Left ventricle myocardium superior (tissue), 1 donor: Measurements from ENCODE around the gene PANK3. TPM values are rescaled to one million over a fixed set of nuclear protein-coding genes. Genes with fewer than 3 reads are reported as not detected.
"Not testable (repeated sequence)": the region's sequence is repeated elsewhere in the genome, so short reads cannot be mapped to it uniquely, and the experiment has no call there.

Experiments
- ATAC-seq: fragments of 200-7000 bp; cut with Tn5 transposase; one replicate; pipeline ENCODE4 v1.9.1; 2020; ENCODE audit warnings: mild to moderate bottlenecking, moderate library complexity
- DNase-seq: peaks from one replicate; pipeline ENCODE4 v3.0.0-alpha.2; 2020
- intact Hi-C: fragments of 100-400 bp; cut with micrococcal nuclease; formaldehyde crosslinking; loops from one replicate; pipeline ENCODE4 v1.11.0; 2022
- total RNA-seq: library from RNA; stranded (reverse); fragmentation: NEBNext Ultra II Directional; extraction: Animal tissue kit (Norgen Biotek cat#: 25700); gene quantifications from one replicate; pipeline ENCODE4 v1.2.1, GENCODE V29; 2021
- donor health status: DM: no; HTN: yes; CAD: no; lungs with severe emphysema.

Gene PANK3
- total RNA-seq, 1 donor from 2014 or later: 24.4 TPM

DNA sequence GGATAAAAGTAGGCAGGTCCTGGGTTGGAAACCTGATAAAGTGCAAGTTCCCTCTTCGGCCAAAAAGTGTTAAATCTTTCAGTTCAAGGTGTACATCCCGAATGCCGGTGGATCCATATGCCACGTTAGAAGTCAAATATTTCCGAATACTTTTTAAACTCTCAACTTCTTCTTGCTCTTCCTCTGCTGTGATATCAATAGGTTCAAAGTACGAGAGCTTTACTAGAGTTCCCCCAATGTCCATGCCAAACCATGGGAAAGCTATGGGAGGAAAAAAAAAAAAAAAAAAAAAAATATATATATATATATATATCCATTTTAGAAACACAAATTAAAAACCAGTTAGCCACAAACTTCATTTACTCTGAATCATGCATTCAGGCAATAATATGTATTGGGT is 10.4 kb downstream of the PANK3 start:
- DNase-seq: no peak
- intact Hi-C loops: no loop called here
- ATAC-seq: no peak

- DNase-seq (no peak), ATAC-seq (no peak)
- intact Hi-C loops: no loop called here
These were observed 15.2 kb downstream of the PANK3 start for GRCh38 chr5:168563959-168564358.

- no peak for ATAC-seq
- no peak for DNase-seq
- intact Hi-C loops: no loop called here
These were observed 16.9 kb downstream of the PANK3 start for GRCh38 chr5:168562279-168562678.

DNA sequence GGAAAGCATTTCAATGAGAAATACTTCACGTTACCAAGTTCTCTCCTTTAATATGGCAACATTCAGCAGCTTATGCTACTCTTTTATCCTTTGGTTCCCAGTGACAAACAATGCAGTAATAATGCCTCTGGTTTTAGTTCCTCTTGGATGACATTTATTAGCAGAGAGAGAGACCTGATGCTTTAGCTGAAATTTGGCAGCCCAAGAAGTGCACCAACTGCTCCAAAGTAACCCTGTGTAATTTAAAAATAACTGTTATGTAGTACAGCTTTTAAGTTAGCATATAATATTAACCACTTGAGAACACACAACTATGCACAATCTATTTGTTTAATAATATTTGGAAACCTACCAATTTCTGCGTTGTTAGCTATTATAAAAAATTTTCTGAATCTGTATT is 21.8 kb downstream of the PANK3 start:
- ATAC-seq (peak; percentile 72), DNase-seq (no peak)
- intact Hi-C loops: no loop called here

GRCh38 chr5:168553377-168554130 is 25.6 kb downstream of the PANK3 start:
- ATAC-seq (no peak), DNase-seq (no peak)
- intact Hi-C loops: no loop called here

GRCh38 chr5:168552146-168552545 is 27.0 kb downstream of the PANK3 start:
- no peak for DNase-seq
- intact Hi-C loops: no loop called here
- peak; percentile 88 for ATAC-seq

- no peak for DNase-seq
- no peak for ATAC-seq
- intact Hi-C loops: no loop called here
These were observed 28.5 kb downstream of the PANK3 start for GRCh38 chr5:168550656-168551055.

- no peak for ATAC-seq
- intact Hi-C loops: no loop called here
These were observed 29.6 kb downstream of the PANK3 start for GRCh38 chr5:168549554-168549953.

DNA sequence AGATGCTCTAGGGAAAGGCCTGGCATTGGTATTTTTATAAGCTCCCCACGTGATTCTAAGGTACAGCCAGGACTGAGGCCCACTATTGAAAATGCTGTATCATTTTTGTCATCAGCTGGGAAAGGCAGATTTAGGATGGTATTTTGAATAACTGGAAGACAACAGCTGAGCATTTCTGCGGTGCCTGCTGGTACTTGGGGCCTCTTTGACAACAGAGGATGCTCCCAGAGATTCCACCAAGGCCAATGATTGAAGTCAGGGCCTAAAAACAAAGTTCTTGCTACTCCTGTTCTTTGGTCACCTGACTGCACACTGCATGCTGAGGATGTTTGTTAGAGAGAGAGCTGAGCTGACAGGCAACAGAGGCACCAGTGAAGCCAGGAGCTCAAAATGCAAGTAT is 42.0 kb downstream of the PANK3 start:
- intact Hi-C loops: no loop called here
- ATAC-seq: no peak
- no peak for DNase-seq

More at GRCh38 chr5:168549554-168549953, 29.6 kb downstream of the PANK3 start:
- no peak for DNase-seq

- intact Hi-C loops, DNase-seq, ATAC-seq: not testable (repeated sequence)
These were observed 44.8 kb downstream of the PANK3 start for GRCh38 chr5:168534351-168534750.

- ATAC-seq (no peak), DNase-seq (no peak)
- intact Hi-C loops: no loop called here
These were observed 46.9 kb downstream of the PANK3 start for GRCh38 chr5:168531987-168532864.

- intact Hi-C loops: no loop called here
- DNase-seq (no peak), ATAC-seq (no peak)
These were observed 48.0 kb downstream of the PANK3 start for GRCh38 chr5:168531191-168531590.

GRCh38 chr5:168530621-168531150 is 48.5 kb downstream of the PANK3 start:
- intact Hi-C loops: no loop called here
- no peak for ATAC-seq
- no peak for DNase-seq

GRCh38 chr5:168529374-168530234 is 49.6 kb downstream of the PANK3 start:
- intact Hi-C loops: no loop called here
- DNase-seq (peak; percentile 34), ATAC-seq (no peak)

DNA sequence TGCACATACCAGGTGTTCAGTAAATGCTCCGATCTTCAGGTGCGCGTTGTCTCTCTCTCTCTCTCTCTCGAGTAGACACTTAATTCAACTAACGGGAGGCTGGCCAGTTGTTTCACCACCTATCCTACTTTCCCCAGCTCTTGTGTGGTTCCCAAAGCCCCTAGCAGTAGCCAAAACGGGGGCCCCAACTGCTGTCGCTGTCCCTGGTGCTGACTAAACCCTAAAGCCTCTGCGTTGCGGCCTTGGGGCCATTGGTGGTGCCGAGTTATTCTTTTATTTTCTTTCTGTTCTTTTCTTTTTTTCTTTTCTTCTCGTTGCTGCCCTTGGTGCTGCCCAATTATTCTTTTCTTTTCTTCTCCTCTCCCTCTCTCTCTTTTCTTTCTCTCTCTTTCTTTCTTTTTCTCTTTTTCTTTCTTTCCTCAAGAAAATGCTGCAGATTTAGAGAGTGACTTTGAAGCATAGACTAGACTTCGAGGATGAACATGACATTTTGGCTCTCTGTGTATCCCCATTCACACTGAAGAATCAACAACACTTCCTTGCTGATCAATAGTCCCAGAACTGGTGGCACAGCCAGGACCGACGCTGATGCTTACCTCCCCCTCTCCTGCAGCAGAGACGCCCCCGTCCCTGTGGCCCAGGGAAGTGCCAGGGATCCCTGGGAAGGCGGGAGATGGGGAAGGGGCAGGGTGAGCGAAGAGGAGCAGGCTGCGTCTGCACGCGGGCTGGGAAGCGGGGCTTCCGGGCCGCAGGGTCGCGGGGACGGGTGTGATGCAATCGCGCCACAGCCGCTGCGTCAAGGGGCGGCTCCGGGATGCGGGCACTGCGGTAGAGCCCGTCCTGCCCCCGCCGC is 50.4 kb downstream of the PANK3 start, which contains the start of gene FBLL1:
TSS of gene FBLL1 (plus strand) at position 785 of the 853 bp plus-strand sequence. CDS start 200 bp downstream, outside the sequence.
- intact Hi-C loops: no loop called here
- ATAC-seq (no peak), DNase-seq (peak; percentile 37)

DNA sequence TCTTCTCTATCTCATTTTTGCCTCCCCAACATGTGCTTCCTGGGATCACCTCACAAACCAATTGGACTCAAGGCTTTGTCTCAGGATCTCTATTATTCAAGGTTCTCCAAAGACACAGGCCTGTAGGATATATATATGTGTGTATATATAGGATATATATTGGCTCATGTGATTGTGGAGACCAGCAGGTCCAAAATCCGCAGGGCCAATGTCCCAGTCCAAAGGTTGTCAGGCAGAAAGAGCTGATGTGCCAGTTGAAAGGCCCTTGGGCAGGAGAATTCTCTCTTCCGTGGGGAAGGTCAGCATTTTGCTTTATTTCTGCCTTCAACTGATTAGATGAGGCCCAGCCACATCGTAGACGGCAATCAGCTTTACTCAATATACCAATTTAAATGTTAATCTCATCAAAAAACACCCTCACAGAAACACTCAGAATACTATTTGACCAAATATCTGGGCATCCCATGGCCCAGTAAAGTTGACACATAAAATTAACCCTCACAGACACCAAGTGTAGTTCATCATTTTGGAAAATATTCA is 51.3 kb downstream of the PANK3 start:
- ATAC-seq: no peak
- intact Hi-C loops: no loop called here

GRCh38 chr5:168525856-168526255 is 53.3 kb downstream of the PANK3 start:
- DNase-seq (no peak), ATAC-seq (no peak)
- intact Hi-C loops: no loop called here

More for the DNA sequence above, 51.3 kb downstream of the PANK3 start:
- no peak for DNase-seq

DNA sequence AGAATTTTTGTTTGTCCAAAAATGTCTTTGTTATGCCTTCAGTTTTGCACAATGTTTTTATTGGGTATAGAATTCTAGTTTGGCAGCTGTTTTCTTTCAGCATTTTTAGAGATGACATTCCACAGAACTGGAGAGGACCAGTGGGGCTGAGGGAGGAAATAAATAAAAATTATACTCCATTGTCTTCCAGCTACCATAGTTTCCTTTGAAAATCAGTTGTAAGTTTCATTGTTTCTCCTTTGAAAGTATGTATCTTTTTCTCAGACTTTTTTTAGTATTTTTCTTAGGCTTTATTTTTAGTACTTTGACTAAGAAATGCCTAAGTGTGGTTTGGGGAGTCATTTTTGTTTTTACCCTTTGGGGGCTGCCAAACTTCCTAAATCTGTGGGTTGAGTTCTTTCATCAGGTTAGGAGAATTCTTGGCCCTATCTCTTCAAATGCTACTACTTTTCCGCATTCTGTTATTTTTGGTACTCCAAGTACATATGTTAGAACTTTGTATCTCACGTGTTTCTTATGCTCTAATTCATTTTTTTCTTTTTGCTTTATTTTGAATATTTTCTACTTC is 65.2 kb downstream of the PANK3 start:
- DNase-seq (no peak), ATAC-seq (no peak)
- intact Hi-C loops: no loop called here
